Mesothelial cell of epicardium (in vitro differentiated cells): ENCODE data around the gene VSX1. TPM values are rescaled to one million over a fixed set of nuclear protein-coding genes. Genes with fewer than 3 reads are reported as not detected.

Experiments used
- DNase-seq, 2 experiments: peaks; one replicate each; pipeline ENCODE4 v3.0.0; 2021; ENCODE audit warnings: low spot score in 2 of 2; ENCODE audit not compliant: unreplicated experiment in 2 of 2
- H3K27ac Mint-ChIP-seq: 2 replicates; pipeline ENCODE4 v1.8.0; 2021; ENCODE audit warnings: mixed read lengths
- H3K27me3 Mint-ChIP-seq: 2 replicates; pipeline ENCODE4 v1.8.0; 2021; ENCODE audit warnings: low read depth, mixed read lengths
- H3K36me3 Mint-ChIP-seq: 2 replicates; pipeline ENCODE4 v1.8.0; 2021; ENCODE audit warnings: mixed read lengths
- H3K4me1 Mint-ChIP-seq: 2 replicates; pipeline ENCODE4 v1.8.0; 2021; ENCODE audit warnings: mixed read lengths
- H3K4me3 Mint-ChIP-seq: 2 replicates; pipeline ENCODE4 v1.8.0; 2021; ENCODE audit warnings: mild to moderate bottlenecking, moderate library complexity, mixed read lengths
- H3K9me3 Mint-ChIP-seq: 2 replicates; pipeline ENCODE4 v1.8.0; 2021; ENCODE audit warnings: mixed read lengths
- CTCF ChIP-seq: fragments of 200-600 bp; sonication (generic); IDR thresholded peaks from one replicate; pipeline ENCODE4 v1.5.0; 2021; ENCODE audit warnings: antibody characterized with exemption; ENCODE audit not compliant: unreplicated experiment
- total RNA-seq: library from RNA; stranded (reverse); gene quantifications from 3 replicates; pipeline ENCODE4 v1.2.1, GENCODE V29; 2021

Gene VSX1
- total RNA-seq, 1 donor from 2014 or later, result not detected

- no peak for TF ChIP-seq CTCF
- Mint-ChIP-seq H3K27me3 (peaks cover 73% of the 10 kb centered on the region), H3K27ac (no peak overlapping the region), H3K4me1 (no peaks in the 10 kb centered on the region), H3K36me3 (no peaks in the 10 kb centered on the region), H3K9me3 (no peaks in the 10 kb centered on the region), H3K4me3 (no peak overlapping the region)
- no peak for DNase-seq
Measured at GRCh38 chr20:25070821-25071473, 11.0 kb downstream of the VSX1 start.

- Mint-ChIP-seq H3K27ac (no peak overlapping the region), H3K9me3 (no peaks in the 10 kb centered on the region), H3K27me3 (peaks cover 75% of the 10 kb centered on the region), H3K4me3 (no peak overlapping the region), H3K36me3 (no peaks in the 10 kb centered on the region), H3K4me1 (no peaks in the 10 kb centered on the region)
- TF ChIP-seq CTCF, result no peak
- DNase-seq, result no peak
Measured at GRCh38 chr20:25067102-25067987, 14.6 kb downstream of the VSX1 start.

GRCh38 chr20:25066386-25066785, 15.6 kb downstream of the VSX1 start:
- H3K27ac Mint-ChIP-seq, result no peak overlapping the region
- peaks cover 75% of the 10 kb centered on the region for H3K27me3 Mint-ChIP-seq
- no peak for DNase-seq
- H3K9me3 Mint-ChIP-seq, result no peaks in the 10 kb centered on the region
- H3K4me1 Mint-ChIP-seq, result no peaks in the 10 kb centered on the region
- TF ChIP-seq CTCF, result no peak
- no peaks in the 10 kb centered on the region for H3K36me3 Mint-ChIP-seq
- no peak overlapping the region for H3K4me3 Mint-ChIP-seq

- TF ChIP-seq CTCF, result no peak
- peak in 1 of 2 experiments; percentile 61 for DNase-seq
- no peaks in the 10 kb centered on the region for H3K36me3 Mint-ChIP-seq
- H3K4me3 Mint-ChIP-seq, result no peak overlapping the region
- H3K27ac Mint-ChIP-seq, result no peak overlapping the region
- no peaks in the 10 kb centered on the region for H3K9me3 Mint-ChIP-seq
- H3K4me1 Mint-ChIP-seq, result no peaks in the 10 kb centered on the region
- peaks cover 75% of the 10 kb centered on the region for H3K27me3 Mint-ChIP-seq
Measured at GRCh38 chr20:25065625-25066338, 16.2 kb downstream of the VSX1 start.

- no peaks in the 10 kb centered on the region for H3K9me3 Mint-ChIP-seq
Measured at GRCh38 chr20:25065072-25065624, 16.8 kb downstream of the VSX1 start.

More at GRCh38 chr20:25065072-25065624, 16.8 kb downstream of the VSX1 start:
- DNase-seq, result no peak
- TF ChIP-seq CTCF, result no peak
- H3K27ac Mint-ChIP-seq, result no peak overlapping the region
- no peaks in the 10 kb centered on the region for H3K4me1 Mint-ChIP-seq
- no peaks in the 10 kb centered on the region for H3K36me3 Mint-ChIP-seq
- H3K4me3 Mint-ChIP-seq, result no peak overlapping the region
- peaks cover 77% of the 10 kb centered on the region for H3K27me3 Mint-ChIP-seq
